Loucy (cell line): ENCODE measurements around the gene MAB21L4.

Experiments
- EZH2phosphoT487 ChIP-seq: fragments of 200-600 bp; IDR thresholded peaks from 2 replicates; pipeline ENCODE4 v1.6.1; 2018; ENCODE audit warnings: antibody characterized with exemption, mild to moderate bottlenecking, moderate library complexity, borderline replicate concordance
- TF ChIP-seq, protein P1 (sequence below): fragments of 200-600 bp; sonication (generic); conservative IDR thresholded peaks from 2 replicates; pipeline ENCODE4 v1.5.1; 2014; ENCODE audit warnings: mild to moderate bottlenecking, antibody characterized with exemption, low read length

GRCh38 chr2:240917009-240917683 lies 21.2 kb upstream of the MAB21L4 start:
- TF ChIP-seq, protein P1, sequence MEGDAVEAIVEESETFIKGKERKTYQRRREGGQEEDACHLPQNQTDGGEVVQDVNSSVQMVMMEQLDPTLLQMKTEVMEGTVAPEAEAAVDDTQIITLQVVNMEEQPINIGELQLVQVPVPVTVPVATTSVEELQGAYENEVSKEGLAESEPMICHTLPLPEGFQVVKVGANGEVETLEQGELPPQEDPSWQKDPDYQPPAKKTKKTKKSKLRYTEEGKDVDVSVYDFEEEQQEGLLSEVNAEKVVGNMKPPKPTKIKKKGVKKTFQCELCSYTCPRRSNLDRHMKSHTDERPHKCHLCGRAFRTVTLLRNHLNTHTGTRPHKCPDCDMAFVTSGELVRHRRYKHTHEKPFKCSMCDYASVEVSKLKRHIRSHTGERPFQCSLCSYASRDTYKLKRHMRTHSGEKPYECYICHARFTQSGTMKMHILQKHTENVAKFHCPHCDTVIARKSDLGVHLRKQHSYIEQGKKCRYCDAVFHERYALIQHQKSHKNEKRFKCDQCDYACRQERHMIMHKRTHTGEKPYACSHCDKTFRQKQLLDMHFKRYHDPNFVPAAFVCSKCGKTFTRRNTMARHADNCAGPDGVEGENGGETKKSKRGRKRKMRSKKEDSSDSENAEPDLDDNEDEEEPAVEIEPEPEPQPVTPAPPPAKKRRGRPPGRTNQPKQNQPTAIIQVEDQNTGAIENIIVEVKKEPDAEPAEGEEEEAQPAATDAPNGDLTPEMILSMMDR = no peak
- TF ChIP-seq EZH2phosphoT487 = no peak
